ENCODE results near the gene PDLIM5. TPM values are rescaled to one million over a fixed set of nuclear protein-coding genes. Genes with fewer than 3 reads are reported as not detected.

The PDLIM5 gene
- total RNA-seq, 1 experiment from 2014 or later: 106 TPM

DNA sequence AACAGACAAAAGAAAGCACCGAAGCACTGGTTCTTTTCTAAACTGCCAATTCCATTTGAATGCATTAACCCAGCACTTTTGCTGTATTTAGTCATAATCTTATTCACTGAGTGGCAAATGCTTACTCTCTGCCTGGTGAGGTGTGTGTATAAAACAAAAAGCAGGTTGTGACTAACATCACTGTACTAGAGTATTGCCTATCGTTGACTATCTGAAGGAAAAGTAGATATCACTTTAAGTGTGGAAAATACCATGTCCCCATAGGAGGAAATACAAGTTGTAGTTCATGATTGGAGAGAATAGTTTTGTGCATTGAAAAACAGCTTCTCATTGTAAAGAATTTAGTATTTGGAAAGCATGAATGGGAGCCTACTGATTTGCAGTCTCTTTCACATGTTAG lies 2.7 kb downstream of the PDLIM5 start:
- peaks cover 46% of the 10 kb centered on the region for H3K4me1 ChIP-seq
- Mint-ChIP-seq H3K4me3 (ENCODE audit: unreplicated experiment) (peak overlapping the region; percentile 85), H3K36me3 (ENCODE audit: insufficient read depth, unreplicated experiment) (peaks cover 16% of the 10 kb centered on the region), H3K9me3 (ENCODE audit: unreplicated experiment) (no peaks in the 10 kb centered on the region), H3K27me3 (ENCODE audit: insufficient read depth, unreplicated experiment) (no peaks in the 10 kb centered on the region), H3K27ac (ENCODE audit: unreplicated experiment) (no peak overlapping the region), H3K4me1 (ENCODE audit: low read depth, unreplicated experiment) (peaks cover 27% of the 10 kb centered on the region)
- TF ChIP-seq, protein P1, sequence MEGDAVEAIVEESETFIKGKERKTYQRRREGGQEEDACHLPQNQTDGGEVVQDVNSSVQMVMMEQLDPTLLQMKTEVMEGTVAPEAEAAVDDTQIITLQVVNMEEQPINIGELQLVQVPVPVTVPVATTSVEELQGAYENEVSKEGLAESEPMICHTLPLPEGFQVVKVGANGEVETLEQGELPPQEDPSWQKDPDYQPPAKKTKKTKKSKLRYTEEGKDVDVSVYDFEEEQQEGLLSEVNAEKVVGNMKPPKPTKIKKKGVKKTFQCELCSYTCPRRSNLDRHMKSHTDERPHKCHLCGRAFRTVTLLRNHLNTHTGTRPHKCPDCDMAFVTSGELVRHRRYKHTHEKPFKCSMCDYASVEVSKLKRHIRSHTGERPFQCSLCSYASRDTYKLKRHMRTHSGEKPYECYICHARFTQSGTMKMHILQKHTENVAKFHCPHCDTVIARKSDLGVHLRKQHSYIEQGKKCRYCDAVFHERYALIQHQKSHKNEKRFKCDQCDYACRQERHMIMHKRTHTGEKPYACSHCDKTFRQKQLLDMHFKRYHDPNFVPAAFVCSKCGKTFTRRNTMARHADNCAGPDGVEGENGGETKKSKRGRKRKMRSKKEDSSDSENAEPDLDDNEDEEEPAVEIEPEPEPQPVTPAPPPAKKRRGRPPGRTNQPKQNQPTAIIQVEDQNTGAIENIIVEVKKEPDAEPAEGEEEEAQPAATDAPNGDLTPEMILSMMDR (IDR thresholded peaks at IDR 0.05; ENCODE audit: insufficient read depth in 1 of 2, low read depth in 1 of 2, low read length in 1 of 2, severe bottlenecking in 1 of 2, unreplicated experiment in 1 of 2): no peak
- BruUV-seq (replicated peaks): no TSS peak
- H3K27me3 ChIP-seq (replicated peaks; ENCODE audit: control insufficient read depth, insufficient read depth, low read length): no peaks in the 10 kb centered on the region
- POLR2A ChIA-PET: no interaction called here
- H3K4me3 ChIP-seq (ENCODE audit: low read depth, low read length): peak overlapping the region; percentile 5; the same call in 1 of the 2 replicates
- H3K9me3 ChIP-seq: no peaks in the 10 kb centered on the region
- H3K36me3 ChIP-seq (ENCODE audit: control insufficient read depth, insufficient read depth, low read length): no peaks in the 10 kb centered on the region
- DNase-seq: no peak
- intact Hi-C loops (cut with micrococcal nuclease; ENCODE audit: unreplicated experiment): no loop called here
- CTCF ChIA-PET: no interaction called here

GRCh38 chr4:94455081-94455480 lies 3.3 kb downstream of the PDLIM5 start:
- BruUV-seq (replicated peaks): no TSS peak
- no peaks in the 10 kb centered on the region for H3K9me3 Mint-ChIP-seq (ENCODE audit: unreplicated experiment)
- POLR2A ChIA-PET: interaction anchor here (0.6 kb wide), 1 partner anchor 95 kb away, joined by 3 read pairs; no protein-coding TSS in a partner anchor
- H3K4me3 Mint-ChIP-seq (ENCODE audit: unreplicated experiment): peak overlapping the region; percentile 36
- no peaks in the 10 kb centered on the region for H3K36me3 ChIP-seq (ENCODE audit: control insufficient read depth, insufficient read depth, low read length)
- H3K27me3 ChIP-seq (replicated peaks; ENCODE audit: control insufficient read depth, insufficient read depth, low read length): no peaks in the 10 kb centered on the region
- no peaks in the 10 kb centered on the region for H3K27me3 Mint-ChIP-seq (ENCODE audit: insufficient read depth, unreplicated experiment)
- H3K27ac Mint-ChIP-seq (ENCODE audit: unreplicated experiment): no peak overlapping the region
- CTCF ChIA-PET: no interaction called here
- peaks cover 21% of the 10 kb centered on the region for H3K36me3 Mint-ChIP-seq (ENCODE audit: insufficient read depth, unreplicated experiment)
- intact Hi-C loops (cut with micrococcal nuclease; ENCODE audit: unreplicated experiment): loop anchor here (1.0 kb wide), 1 partner anchor 111 kb away; no protein-coding TSS in a partner anchor
- TF ChIP-seq, protein P1 (IDR thresholded peaks at IDR 0.05; ENCODE audit: insufficient read depth in 1 of 2, low read depth in 1 of 2, low read length in 1 of 2, severe bottlenecking in 1 of 2, unreplicated experiment in 1 of 2): no peak
- peaks cover 32% of the 10 kb centered on the region for H3K4me1 Mint-ChIP-seq (ENCODE audit: low read depth, unreplicated experiment)
- H3K9me3 ChIP-seq: no peaks in the 10 kb centered on the region
- peaks cover 48% of the 10 kb centered on the region for H3K4me1 ChIP-seq
- peak; percentile 50 to 58 for DNase-seq
- no peak overlapping the region for H3K4me3 ChIP-seq (ENCODE audit: low read depth, low read length)

- BruUV-seq (replicated peaks): no TSS peak
- Mint-ChIP-seq H3K27ac (ENCODE audit: unreplicated experiment) (no peak overlapping the region), H3K4me1 (ENCODE audit: low read depth, unreplicated experiment) (peaks cover 44% of the 10 kb centered on the region), H3K4me3 (ENCODE audit: unreplicated experiment) (peak overlapping the region; percentile 27), H3K9me3 (ENCODE audit: unreplicated experiment) (no peaks in the 10 kb centered on the region), H3K27me3 (ENCODE audit: insufficient read depth, unreplicated experiment) (no peaks in the 10 kb centered on the region), H3K36me3 (ENCODE audit: insufficient read depth, unreplicated experiment) (peaks cover 21% of the 10 kb centered on the region)
- Histone ChIP-seq H3K9me3 (no peaks in the 10 kb centered on the region), H3K27me3 (replicated peaks; ENCODE audit: control insufficient read depth, insufficient read depth, low read length) (no peaks in the 10 kb centered on the region), H3K4me1 (peaks cover 51% of the 10 kb centered on the region), H3K36me3 (ENCODE audit: control insufficient read depth, insufficient read depth, low read length) (no peaks in the 10 kb centered on the region), H3K4me3 (ENCODE audit: low read depth, low read length) (no peak overlapping the region)
- TF ChIP-seq, protein P1 (IDR thresholded peaks at IDR 0.05; ENCODE audit: insufficient read depth in 1 of 2, low read depth in 1 of 2, low read length in 1 of 2, severe bottlenecking in 1 of 2, unreplicated experiment in 1 of 2): no peak
- ChIA-PET CTCF (no interaction called here), POLR2A (no interaction called here)
- intact Hi-C loops (cut with micrococcal nuclease; ENCODE audit: unreplicated experiment): loop anchor here (2.0 kb wide), 1 partner anchor 77 kb away; no protein-coding TSS in a partner anchor
- DNase-seq: no peak
Observed at GRCh38 chr4:94457692-94458106, 6.0 kb downstream of the PDLIM5 start.

All from Caco-2 (cell line).